SH-SY5Y (cell line): ENCODE data around the gene CDH4.

ENCODE experiments used
- GATA2 ChIP-seq: IDR thresholded peaks from 2 replicates; pipeline ENCODE4 v1.6.1; 2011; ENCODE audit warnings: mild to moderate bottlenecking, low read depth, low read length
- GATA3 ChIP-seq: IDR thresholded peaks from 2 replicates; pipeline ENCODE4 v1.6.1; 2011; ENCODE audit warnings: low read depth, mild to moderate bottlenecking, low read length, moderate library complexity

- no peak for TF ChIP-seq GATA3
- no peak for TF ChIP-seq GATA2
Observed at GRCh38 chr20:61587681-61588289, 335.7 kb downstream of the CDH4 start.
